Measurements from ENCODE around the gene NUDT16L1. TPM values are rescaled to one million over a fixed set of nuclear protein-coding genes. Genes with fewer than 3 reads are reported as not detected.

The NUDT16L1 gene
- polyA plus RNA-seq, 1 of the 3 experiments (the other 2 are of a cell fraction): 45.8 TPM

GRCh38 chr16:4687946-4688673 lies 5.3 kb upstream of the NUDT16L1 start:
- Histone ChIP-seq H3K9me3 (no peaks in the 10 kb centered on the region), H3F3A (replicated peaks; ENCODE audit: insufficient read depth) (peaks cover 3% of the 10 kb centered on the region), H3K27me3 (ENCODE audit: insufficient read depth) (no peaks in the 10 kb centered on the region), H3K4me3 (ENCODE audit: low read depth in 2 of 2, low read length in 1 of 2) (no peak overlapping the region), H3K4me2 (no peak overlapping the region), H3K79me2 (ENCODE audit: insufficient read depth) (no peaks in the 10 kb centered on the region), H3K36me3 (replicated peaks in 1 of 2; ENCODE audit: control insufficient read depth in 1 of 2, insufficient read depth in 2 of 2, low read length in 1 of 2) (peaks cover 0 to 40% of the 10 kb centered on the region in 2 experiments), H3K9ac (no peak overlapping the region), H2AFZ (ENCODE audit: low read depth) (no peak overlapping the region), H3K4me1 (ENCODE audit: control insufficient read depth in 1 of 2, insufficient read depth in 2 of 2, low read depth in 1 of 2, low read length in 1 of 2) (peaks cover 0 to 12% of the 10 kb centered on the region in 2 experiments; a peak in 1 of 4 replicates), H3K27ac (ENCODE audit: low read depth in 2 of 2, low read length in 1 of 2) (no peak overlapping the region), H4K20me1 (ENCODE audit: insufficient read depth) (no peaks in the 10 kb centered on the region), H3K9me2 (no peaks in the 10 kb centered on the region)
- ChIA-PET CTCF (no interaction called here), POLR2A (no interaction called here)
- TF ChIP-seq SMC3 (IDR thresholded peaks at IDR 0.05; ENCODE audit: low read depth, low read length) (no peak), NRF1 (IDR thresholded peaks at IDR 0.05; ENCODE audit: low read depth, low read length) (no peak), EP300 (IDR thresholded peaks at IDR 0.05; ENCODE audit: borderline replicate concordance in 1 of 2, low read depth in 1 of 2, low read length in 1 of 2) (no peak), MAX (IDR thresholded peaks at IDR 0.05; ENCODE audit: low read depth) (no peak), RXRA (IDR thresholded peaks at IDR 0.05; ENCODE audit: borderline replicate concordance, low read depth) (no peak), MXI1 (IDR thresholded peaks at IDR 0.05; ENCODE audit: low read depth, low read length) (no peak), IRF3 (IDR thresholded peaks at IDR 0.05; ENCODE audit: low read depth, low read length) (no peak), ZBTB33 (IDR thresholded peaks at IDR 0.05; ENCODE audit: borderline replicate concordance, low read depth) (no peak), FOXM1 (IDR thresholded peaks at IDR 0.05; ENCODE audit: low read depth) (no peak), TEAD4 (IDR thresholded peaks at IDR 0.05; ENCODE audit: borderline replicate concordance, insufficient read depth) (no peak), USF2 (IDR thresholded peaks at IDR 0.05; ENCODE audit: borderline replicate concordance, low read depth, low read length) (no peak), MEF2A (IDR thresholded peaks at IDR 0.05; ENCODE audit: borderline replicate concordance, low read depth) (no peak), ELF1 (IDR thresholded peaks at IDR 0.05) (no peak), NFIC (IDR thresholded peaks at IDR 0.05; ENCODE audit: borderline replicate concordance) (no peak), JUND (IDR thresholded peaks at IDR 0.05) (no peak), TAF1 (IDR thresholded peaks at IDR 0.05; ENCODE audit: borderline replicate concordance, low read depth, low read length) (no peak), YY1 (IDR thresholded peaks at IDR 0.05; ENCODE audit: low read depth) (no peak), RCOR1 (IDR thresholded peaks at IDR 0.05; ENCODE audit: low read length) (no peak), CTCF (IDR thresholded peaks at IDR 0.05) (no peak)
- 93% methylated on average over 33 of the region's 39 CpGs for WGBS (ENCODE audit: low lambda C conversion rate)
- no peak for DNase-seq
